HPDE6-E6E7 (cell line): ENCODE results near the gene DIMT1.

Source experiments
- DNase-seq: peaks from one replicate; pipeline ENCODE4 v3.0.0; 2011; ENCODE audit warnings: missing footprints; ENCODE audit errors: extremely low spot score

The DIMT1 gene

DNA sequence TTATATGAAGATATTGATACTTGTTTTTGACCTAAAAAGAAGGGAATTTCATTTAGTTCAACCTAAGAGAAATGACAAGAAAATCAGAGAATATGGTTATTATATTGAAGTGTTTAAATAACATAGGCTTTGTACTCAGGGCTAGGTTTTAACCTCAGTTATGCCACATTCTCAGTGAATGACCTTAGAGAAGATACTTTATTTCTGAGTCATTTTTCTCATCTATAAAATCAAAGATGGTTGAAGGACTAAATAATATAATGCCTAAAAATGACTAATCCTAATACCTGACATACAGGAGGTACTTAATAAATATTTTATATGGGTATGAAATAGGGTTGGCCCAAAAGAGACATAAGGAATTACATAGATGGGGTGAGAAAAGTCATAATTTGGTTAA is 32.3 kb downstream of the DIMT1 start:
- DNase-seq: no peak

DNA sequence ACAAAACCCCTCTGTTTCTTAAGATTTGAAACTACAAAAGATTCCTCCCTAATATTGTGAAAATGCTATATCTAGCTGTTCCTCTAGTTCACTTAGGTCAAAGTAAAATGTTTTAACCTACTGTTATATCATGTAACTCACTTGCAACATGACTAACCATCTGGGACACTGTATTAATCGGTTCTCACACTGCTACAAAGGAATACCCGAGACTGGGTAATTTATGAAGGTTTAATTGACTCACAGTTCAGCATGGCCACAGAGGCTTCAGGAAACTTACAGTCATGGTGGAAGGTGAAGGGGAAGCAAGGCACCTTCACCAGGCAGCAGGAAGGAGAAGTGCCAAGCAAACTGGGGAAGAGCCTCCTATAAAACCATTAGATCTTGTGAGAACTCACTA is 34.7 kb downstream of the DIMT1 start:
- DNase-seq: no peak

DNA sequence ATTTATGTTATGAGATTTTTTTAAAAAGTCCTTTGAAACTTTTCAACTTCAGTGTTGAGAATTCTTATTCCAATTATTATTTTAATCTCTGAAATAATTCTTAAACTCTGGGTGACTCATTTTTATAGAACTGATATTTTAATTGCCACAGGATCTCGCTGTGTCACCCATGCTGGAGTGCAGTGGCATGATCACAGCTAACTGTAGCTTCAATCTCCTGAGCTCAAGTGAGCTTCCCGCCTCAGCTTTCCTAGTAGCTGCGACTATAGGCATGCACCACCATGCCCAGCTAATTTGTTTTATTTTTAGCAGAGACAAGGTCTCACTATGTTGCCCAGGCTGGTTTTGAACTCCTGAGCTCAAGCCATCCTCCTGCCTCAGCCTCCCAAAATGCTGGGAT is 41.0 kb downstream of the DIMT1 start:
- no peak for DNase-seq

DNA sequence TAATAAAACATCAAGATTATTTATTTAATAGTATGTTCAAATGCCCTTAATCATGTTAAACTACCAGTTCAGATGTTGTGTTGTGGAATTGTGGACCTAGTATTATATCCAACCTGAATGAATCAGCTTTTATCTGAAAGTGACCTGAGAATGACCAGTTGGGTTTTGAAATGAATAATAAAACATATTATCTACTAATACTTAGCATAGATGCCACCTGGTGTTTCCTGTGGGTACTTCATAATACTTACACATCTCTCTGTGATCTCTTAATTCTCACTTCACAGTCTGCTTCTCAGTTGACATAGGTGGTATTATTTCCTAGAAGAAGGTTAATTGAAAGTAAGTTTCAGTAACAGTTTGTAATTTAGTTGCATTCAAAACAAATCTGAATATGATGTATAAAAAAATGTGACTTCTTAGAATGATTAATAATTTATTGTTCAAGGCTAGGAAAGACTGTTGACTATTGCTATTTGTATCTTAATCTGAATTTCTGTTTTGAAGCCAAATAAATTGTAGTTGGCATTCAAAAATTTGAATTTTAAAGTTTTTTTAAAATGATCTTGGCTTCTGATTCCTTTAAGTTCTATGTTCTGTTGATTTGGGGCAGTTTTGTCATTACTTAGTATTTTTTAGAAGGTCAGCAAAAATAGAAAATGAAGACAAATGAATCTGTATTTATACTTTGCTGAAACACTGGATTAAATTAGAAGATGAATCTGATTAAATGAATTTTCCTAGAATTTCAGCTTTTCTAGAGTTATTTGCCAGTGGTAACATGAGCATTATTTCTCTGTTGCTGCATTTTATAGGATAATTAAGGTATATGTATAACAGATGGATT is 49.5 kb downstream of the DIMT1 start:
- no peak for DNase-seq

DNA sequence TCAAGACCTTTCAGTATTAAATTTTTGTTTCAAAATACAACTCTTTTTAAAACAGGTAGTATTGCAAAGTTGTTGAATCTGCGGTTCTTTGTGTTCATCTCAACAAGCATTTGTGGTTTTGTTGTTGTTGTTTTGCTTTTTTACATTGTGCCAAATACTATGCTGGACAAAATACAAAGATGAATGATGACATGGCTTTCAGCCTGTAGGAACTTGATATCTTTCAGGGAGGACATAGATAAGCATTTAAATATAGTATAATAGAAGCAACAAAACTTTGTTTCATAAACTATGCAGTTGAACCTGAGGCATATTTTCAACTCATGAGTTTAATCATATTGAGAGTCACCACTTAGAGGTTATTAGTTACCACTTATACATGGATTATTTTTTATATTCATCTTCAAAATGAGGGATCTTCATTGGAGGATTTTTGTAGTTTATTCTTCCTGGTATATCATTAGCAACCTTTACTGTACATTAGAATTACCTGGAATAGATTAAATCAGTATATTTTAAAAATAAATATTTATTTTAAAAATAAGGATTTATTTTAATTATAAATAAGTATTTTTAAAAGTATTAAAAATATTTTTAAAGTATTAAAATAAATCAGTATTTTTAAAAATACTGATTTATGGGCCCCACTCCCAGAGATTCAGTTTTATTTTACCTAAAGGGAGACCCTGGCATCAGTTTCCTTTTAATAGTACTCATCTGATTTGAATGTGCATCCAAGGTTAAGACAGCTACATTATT is 54.8 kb downstream of the DIMT1 start:
- DNase-seq: no peak

DNA sequence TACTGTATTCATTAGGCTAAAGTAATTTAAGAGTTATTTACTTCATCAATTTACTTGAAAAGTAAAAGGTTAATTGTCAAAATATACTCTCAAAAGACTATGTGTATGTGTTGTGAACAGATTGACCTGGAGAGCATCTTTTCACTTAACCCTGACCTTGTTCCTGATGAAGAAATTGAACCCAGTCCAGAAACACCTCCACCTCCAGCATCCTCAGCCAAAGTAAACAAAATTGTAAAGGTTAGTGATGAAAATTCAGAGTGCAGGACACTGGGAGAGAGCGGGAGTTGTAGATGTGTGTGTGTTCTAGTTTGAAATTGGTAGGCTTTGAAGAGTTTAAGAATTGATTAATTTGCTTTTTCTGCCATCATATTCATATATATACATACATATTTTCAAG is 55.8 kb downstream of the DIMT1 start:
- no peak for DNase-seq

DNA sequence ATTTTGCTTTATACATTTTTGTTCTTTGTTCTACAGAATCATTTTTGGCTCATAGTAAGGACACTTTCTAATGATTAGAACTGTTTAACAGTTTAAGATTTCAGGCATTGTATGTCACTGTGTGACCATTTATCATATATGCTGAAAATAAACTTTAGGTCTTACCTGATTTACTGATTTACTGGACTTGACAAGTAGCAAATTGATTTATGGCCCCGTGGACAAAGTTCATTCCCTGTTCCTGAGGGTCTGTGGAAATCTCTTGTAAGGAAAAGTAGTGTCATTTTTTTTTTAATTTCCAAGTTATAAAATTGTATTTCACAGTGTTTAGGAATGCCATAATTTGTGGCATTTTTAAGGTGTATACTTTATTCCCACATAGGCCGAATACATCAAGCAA is 57.0 kb downstream of the DIMT1 start:
- no peak for DNase-seq

DNA sequence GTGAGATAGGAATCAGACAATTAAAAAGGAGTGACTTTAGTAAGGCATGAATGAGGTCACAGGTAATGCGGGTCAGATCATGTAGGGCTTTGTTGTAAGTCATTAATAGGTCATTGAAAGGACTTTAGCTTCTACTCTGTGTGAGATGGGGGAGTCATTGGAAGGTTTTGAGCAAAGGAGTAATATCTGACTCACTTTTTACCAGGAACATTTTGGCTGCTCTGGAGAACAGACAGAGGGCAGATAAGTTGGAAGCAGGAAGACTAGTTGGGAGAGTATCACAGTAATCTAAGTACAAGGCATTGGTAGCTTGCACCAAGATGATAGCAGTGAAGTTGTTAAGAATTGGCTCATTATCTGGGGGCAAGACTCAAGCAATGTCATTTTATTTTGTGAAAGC is 60.3 kb downstream of the DIMT1 start:
- DNase-seq: no peak

DNA sequence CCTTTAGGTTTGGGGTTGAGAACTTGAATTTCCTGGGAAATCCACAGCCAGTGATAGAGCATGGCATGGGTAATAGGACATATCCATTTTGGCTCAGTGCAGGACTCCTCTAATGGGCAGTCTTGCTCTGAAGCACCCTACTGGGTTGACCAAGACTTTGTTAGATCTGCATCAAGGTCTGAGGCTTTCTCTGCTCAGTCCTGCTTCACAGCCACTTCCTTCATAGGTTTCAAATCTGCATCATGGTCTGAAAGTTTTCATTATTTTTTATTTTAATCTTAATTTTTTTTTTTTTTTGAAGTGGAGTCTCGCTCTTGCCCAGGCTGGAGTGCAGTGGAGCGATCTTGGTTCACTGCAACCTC is 61.2 kb downstream of the DIMT1 start:
- DNase-seq: no peak

DNA sequence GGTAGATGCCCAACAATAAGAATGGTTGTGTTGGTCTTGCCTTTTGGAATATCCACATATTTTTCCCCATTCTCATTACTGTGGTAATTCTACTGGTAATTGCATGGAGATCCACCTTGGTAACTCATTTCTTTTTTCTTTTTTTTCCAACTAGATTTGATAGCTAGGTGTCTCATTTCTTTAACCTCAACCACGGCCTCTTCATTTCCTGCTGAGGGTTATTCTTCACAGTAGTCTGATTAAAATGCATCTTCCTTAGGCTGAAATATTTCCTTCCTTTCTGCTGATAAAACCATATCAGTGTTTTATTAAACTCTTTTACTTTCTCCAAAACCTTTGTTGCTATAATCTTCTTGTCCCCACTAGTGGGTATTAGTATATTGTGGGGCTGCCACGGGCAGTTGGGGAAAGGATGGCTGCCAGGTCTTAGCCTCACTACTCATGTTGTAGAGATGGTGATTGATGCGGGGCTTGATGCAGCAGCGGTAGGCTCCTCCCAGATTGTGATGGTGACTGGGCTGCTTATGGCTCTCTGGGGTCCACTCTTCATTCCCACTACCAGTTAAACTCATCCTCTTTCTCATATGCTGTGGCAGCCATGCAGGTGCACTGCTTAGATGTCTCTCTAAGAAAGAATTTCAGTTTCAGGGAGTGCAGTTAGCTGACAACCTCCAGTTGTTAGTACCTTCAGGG is 61.8 kb downstream of the DIMT1 start:
- DNase-seq: no peak

DNA sequence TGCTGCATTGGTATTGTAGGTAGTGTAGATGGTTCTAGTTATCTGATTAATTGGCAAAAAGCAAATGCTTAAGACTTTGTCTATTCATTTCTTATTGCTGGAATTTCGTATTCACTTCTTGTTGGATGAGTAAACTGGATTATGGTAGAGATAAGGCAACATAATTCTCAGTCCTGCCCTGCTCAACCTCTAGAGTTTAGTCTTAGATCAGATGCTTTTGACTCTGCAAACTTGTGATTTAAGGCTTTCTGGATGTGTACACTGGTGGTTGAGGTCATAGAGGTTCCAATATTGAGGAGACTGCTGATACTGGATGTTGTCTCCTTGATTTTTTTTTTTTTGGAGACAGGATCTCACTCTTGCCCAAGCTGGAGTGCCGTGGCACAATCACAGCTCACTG is 62.7 kb downstream of the DIMT1 start:
- no peak for DNase-seq

DNA sequence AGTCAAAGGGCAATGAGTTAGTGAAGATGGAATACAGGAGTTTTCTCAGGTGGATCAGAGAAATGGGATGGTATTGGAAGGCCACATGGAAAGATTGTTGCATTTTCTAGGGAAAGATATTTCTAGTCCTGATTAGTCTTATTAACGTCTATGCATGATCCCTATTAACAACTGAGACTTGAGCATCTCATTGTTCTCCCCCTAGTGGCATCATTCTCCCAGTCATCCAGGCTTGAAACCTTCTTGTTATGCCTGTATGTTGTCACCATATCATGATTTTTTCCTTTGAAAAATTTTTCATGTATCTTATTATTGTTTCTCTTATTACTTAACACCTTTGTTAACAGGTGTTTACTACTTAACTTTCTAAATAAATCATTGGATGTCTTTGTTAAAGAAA is 63.3 kb downstream of the DIMT1 start:
- DNase-seq: no peak
